Measurements from ENCODE around the gene SERPINI2. TPM values are rescaled to one million over a fixed set of nuclear protein-coding genes. Genes with fewer than 3 reads are reported as not detected.
A peak's percentile ranks its signal among the peaks of the same experiment; 100 is the strongest.
"Not testable (repeated sequence)": the region's sequence is repeated elsewhere in the genome, so short reads cannot be mapped to it uniquely, and the experiment has no call there.

SERPINI2 gene
- total RNA-seq, 1 donor from 2014 or later = 2.2 TPM

DNA sequence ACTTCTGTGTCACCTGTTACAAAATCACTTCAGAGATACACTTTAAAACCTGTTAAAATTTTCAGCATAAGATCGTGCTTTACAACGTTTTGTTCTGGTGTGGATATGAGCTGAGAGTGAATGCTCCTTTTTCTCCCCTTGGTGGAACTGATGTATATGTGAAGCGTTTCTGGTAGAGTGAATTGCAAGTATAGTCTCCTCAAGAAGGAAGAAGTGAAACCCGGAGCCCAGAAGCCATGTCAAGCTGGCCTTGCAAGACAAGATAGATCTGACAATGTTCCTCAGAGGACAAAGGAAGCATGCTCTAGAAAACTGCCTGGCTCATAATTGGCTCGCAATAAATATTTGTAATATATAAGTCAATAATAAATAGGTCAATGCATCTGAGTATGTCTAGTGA, 23.6 kb downstream of the SERPINI2 start:
- no peak for DNase-seq

DNA sequence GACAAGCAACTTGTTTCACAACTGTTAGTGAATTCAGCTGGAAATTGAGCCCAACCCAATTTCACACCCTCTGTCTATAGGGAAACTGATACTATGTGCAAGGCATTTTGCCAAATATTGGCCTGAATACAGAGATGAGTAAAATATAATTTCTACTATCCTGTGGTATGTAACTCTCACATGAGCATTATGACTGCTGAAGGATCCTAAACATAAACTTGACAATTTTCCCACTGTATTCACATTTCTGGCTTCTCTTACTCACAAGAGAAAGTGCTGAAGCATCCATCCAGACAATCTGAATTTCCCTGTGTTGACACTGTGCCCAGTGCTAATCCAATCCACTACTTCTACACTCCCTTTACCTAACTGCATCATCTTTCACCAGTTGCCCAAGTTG, 28.4 kb downstream of the SERPINI2 start:
- DNase-seq = no peak

DNA sequence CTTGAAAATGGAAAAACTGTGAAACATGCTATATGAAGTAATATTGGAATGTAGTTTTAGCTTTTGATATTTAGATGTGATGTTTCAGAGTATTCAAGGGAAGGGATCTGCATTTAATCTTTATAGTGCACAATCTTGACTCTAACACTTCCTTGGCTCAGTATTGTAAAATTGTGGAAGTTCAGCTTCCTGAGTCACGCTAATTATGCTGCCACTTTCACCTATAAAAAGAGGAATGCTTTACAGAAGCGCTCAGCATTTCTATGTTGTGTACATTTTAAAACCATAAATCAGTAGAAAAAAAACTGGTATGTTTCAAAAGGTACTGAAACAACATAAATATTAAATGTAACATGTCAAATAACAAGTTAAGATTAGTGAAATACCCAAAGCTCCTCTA, 32.6 kb downstream of the SERPINI2 start:
- DNase-seq = no peak

- no peak for DNase-seq
These were observed 36.3 kb downstream of the SERPINI2 start for GRCh38 chr3:167437428-167438139.

DNA sequence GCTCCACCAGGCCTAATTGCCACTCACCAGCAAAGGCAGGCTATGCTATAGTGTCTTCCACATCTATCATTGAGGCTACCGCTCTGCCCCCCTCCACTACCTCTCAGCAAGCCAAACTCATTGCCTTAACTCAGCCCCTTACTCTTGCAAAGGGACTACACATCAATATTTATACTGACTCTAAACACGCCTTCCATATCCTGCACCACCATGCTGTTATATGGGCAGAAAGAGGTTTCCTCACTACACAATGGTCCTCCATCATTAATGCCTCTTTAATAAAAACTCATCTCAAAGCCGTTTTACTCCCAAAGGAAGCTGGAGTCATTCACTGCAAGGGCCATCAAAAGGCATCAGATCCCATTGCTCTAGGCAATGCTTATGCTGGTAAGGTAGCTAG, 46.9 kb downstream of the SERPINI2 start:
- DNase-seq = not testable (repeated sequence)

DNA sequence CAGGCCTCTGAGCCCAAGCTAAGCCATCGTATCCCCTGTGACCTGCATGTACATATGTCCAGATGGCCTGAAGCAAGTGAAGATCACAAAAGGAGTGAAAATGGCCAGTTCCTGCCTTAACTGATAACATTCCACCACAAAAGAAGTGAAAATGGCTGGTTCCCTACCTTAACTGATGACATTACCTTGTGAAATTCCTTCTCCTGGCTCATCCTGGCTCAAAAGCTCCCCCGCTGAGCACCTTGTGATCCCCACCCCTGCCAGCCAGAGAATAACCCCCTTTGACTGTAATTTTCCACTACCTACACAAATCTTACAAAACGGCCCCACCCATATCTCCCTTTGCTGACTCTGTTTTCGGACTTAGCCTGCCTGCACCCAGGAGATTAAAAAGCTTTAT, 51.4 kb downstream of the SERPINI2 start:
- not testable (repeated sequence) for DNase-seq

GRCh38 chr3:167409611-167410010, 64.2 kb downstream of the SERPINI2 start:
- DNase-seq = no peak

GRCh38 chr3:167406876-167407492, 66.9 kb downstream of the SERPINI2 start:
- DNase-seq = peak; percentile 68

DNA sequence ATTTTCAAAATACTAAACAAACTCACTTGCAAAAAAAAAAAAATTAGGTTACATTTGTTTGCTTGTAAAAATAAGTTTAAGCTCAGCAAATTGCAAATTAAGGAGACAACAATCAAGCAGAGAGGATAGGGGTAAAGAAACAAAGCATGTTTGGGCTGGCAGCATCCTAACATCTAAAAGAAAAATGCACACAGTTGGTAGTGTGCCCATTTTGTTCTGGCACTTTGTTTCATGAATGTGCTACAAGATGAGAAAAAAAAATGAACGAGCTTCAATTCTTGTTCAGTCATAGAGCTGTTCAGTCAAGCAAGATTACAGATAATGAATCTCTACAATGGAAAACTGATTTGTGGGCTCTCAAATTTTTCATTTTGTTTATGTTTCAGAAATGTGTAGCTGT, 76.0 kb downstream of the SERPINI2 start:
- no peak for DNase-seq

GRCh38 chr3:167396075-167396474, 77.8 kb downstream of the SERPINI2 start:
- no peak for DNase-seq

DNA sequence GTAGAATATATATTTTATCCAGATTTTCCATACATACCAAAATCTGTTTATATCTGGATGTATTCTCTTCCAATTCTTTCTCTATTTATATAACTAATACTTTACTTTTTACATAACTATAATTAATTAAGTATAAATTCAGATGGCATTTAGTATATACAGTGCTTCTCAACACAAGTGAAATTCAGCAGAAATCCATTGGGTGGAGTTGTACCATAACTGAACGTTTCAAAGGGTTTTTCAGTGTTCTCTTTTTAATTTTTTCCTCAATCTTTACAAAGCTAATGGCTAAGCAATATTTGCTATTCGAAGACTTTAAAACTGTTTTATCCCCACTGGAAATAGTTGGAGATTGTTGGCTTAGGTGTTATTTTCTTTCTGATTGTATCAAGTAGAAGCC, 79.8 kb downstream of the SERPINI2 start:
- DNase-seq = no peak

Other genes starting within 250 kb of the SERPINI2 start
- not detected for gene ZBBX, start 93.7 kb downstream of the SERPINI2 start, total RNA-seq
- gene WDR49, start 179.9 kb upstream of the SERPINI2 start, total RNA-seq = 2.2 TPM

Measured in tongue (tissue), 2 donors.